Ramos (cell line): ENCODE results near the gene MVP.
"Not testable (repeated sequence)": the region's sequence is repeated elsewhere in the genome, so short reads cannot be mapped to it uniquely, and the experiment has no call there.

Experiments used
- in situ Hi-C: fragments of 300-500 bp; cut with MboI; formaldehyde crosslinking; loops from one replicate; pipeline ENCODE4 v1.14.3; 2022; ENCODE audit warnings: low sequenced_read_pairs; ENCODE audit not compliant: unreplicated experiment

Gene MVP

DNA sequence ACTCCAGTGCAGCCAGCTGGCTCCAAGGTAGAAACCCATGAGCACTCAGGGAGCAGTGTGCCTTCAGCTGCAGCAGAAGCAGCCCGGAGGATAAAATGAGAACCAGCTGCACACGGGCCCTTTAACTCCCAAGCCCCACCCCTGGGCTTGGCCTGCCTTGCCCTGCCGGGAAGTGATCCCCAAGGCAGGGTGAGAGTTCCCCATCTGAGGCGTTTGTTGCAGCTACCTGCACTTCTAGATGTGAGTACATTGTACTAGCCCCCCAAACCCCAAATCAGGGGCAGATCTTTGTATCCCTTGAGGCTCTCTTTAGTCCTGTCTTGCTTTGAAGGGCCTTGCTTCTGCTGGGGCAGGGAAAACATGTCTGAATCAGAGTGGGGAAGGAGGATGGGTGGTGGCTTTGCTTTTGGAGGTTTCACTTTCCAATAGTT is at the start of gene MVP:
MVP (plus strand) TSS at position 192 of the 431 bp plus-strand sequence. CDS start 10,088 bp downstream, outside the sequence.
- in situ Hi-C loops: loop anchor here (25.0 kb wide), 1 partner anchor 567 kb away; the partner anchor contains the start of genes SEPTIN1 and ZNF48

DNA sequence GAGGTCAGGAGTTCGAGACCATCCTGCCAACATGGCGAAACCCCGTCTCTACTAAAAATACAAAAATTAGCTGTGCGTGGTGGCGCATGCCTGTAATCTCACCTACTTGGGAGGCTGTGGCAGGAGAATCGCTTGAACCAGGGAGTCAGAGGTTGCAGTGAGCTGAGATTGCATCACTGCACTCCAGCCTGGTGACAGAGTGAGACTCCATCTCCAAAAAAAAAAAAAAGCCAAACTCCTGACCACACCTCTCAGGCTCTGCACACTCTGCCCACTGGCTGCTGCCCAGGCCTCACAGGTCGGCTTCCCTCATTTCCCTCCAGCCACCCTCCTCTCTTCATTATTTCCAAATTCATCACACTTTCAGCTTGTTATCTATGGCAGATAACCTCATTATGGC is 47.9 kb upstream of the MVP start:
- in situ Hi-C loops: not testable (repeated sequence)

- in situ Hi-C loops: no loop called here
These were observed 45.5 kb upstream of the MVP start for GRCh38 chr16:29774730-29775129.

DNA sequence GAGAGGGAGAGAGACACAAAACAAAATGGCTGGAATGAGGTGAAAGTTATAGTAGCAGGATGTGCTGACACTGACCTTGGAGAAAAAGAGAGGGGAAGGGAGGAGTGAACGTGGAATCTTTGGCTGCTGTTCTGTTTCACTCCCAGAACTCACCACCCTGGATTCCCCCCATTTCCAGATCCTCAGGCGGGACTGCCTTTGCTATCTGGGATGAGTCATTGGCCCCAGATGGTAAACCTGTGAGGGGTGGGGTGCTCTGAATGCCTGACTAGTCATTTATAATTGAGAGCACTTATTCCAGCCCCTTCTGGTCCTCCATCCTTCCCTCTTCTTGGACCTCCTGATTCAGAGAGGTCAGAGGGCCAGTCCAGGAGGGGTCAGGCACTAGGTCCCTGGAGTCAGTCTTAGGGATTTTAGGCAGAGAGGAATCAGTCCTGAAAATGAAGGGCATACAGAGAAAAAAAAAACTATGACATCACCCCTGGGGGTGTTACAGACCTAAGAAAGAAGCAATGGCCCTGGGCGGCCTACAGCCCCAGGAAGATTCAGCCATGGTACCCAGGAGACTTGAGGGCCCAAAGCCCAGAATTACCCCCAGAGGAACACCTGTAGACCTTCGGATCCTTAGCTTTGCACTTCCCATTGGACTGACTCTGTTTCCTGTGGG is 44.4 kb upstream of the MVP start:
- in situ Hi-C loops: no loop called here

GRCh38 chr16:29777576-29778350 is 42.5 kb upstream of the MVP start, which contains the start of gene ZG16:
Gene ZG16 (plus strand): TSS chr16:29778256. CDS start chr16:29779267, 1,011 bp downstream.
- in situ Hi-C loops: no loop called here

DNA sequence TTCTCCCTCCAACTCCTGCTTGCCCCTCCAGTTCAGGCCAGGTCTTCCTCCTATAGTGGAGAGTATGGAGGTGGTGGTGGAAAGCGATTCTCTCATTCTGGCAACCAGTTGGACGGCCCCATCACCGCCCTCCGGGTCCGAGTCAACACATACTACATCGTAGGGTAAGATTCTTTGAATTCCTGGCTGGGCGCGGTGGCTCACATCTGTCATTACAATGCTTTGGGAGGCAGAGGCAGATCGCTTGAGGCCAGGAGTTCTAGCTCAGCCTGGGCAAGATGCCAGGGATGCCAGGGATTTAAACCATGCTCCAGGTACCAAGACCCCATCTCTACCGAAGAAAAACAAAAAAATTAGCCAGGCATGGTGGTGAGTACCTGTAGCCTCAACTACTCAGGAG is 40.8 kb upstream of the MVP start:
- in situ Hi-C loops: no loop called here

DNA sequence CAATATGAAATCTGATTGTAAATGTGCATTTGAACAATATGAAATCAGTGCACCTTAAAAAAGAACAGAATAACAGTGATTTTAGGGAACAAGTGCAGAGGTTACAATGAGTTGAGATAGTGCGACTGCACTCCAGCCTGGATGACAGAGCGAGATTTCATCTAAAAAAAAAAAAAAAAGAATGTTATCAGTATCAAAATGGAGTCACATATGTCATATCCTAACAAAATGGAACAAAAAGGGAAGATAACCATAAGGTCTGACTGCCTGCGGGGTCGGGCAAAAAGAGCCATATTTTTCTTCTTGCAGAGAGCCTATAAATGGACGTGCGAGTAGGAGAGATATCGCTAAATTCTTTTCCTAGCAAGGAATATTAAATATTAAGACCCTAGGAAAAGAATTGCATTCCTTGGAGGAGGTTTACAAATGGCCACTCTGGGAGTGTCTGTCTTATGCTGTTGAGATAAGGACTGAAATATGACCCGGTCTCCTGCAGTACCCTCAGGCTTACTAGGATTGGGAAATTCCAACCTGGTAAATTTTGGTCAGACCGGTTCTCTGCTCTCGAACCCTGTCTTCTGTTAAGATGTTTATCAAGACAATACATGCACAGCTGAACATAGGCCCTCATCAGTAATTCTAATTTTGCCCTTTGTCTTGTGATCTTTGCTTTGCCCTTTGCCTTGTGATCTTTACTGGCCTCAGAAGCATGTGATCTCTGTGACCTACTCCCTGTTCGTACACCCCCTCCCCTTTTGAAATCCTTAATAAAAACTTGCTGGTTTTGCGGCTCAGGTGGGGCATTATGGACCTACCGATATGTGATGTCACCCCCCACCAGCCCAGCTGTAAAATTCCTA is 36.9 kb upstream of the MVP start:
- in situ Hi-C loops: loop anchor here (10.0 kb wide), 1 partner anchor 79 kb away; no protein-coding TSS in a partner anchor

DNA sequence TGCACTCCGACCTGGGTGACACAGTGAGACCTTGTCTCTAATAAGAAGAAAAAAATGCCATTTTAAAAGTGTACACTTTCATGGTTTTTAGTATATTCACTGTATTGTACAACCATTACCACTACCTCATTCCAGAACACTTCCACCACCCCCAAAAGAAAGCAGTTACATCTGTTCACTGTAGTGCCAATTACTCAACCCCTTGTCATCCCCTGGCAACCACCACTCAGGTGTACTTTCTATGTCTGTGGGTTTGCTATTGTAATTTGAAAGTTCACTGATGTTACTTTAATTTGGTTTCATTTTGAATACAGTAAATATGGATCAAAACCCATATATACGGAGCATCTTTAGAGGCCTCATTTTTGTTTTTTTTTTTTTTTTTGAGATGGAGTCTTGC is 36.1 kb upstream of the MVP start:
- in situ Hi-C loops: loop anchor here (10.0 kb wide), 1 partner anchor 79 kb away; no protein-coding TSS in a partner anchor

- in situ Hi-C loops: loop anchor here (10.0 kb wide), 1 partner anchor 80 kb away; no protein-coding TSS in a partner anchor
These were observed 35.3 kb upstream of the MVP start for GRCh38 chr16:29784901-29785500.

DNA sequence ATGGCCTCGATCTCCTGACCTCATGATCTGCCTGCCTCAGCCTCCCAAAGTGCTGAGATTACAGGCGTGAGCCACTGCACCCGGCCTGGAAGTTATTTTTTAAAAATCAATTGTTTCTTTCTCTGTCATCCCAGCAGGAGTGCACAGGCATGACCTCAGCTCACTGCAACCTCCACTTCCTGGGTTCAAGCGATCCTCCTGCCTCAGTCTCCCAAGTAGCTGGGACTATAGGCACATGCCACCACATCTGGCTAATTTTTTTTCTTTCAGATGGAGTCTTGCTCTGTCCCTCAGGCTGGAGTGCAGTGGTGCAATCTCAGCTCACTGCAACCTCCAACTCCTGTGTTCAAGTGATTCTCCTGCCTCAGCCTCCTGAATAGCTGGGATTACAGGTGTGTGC is 33.1 kb upstream of the MVP start:
- in situ Hi-C loops: loop anchor here (10.0 kb wide), 1 partner anchor 82 kb away; no protein-coding TSS in a partner anchor

DNA sequence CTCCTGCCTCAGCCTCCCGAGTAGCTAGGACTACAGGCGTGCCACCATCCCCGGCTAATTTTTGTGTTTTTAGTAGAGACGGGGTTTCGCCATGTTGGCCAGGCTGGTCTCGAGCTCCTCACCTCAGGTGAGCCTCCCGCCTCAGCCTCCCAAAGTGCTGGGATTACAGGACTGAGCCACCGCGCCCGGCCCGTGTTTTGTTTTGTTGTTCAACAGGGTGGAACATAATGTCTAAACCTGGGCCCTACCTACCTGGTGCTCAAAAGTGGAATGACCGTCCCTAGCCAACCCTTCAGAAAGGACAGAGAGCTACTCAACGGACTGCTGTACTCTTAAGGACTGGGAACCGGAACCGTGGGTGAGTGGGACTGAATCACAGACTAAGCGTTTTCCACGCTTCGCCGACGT is 30.5 kb upstream of the MVP start:
- in situ Hi-C loops: loop anchor here (10.0 kb wide), 1 partner anchor 85 kb away; no protein-coding TSS in a partner anchor

- in situ Hi-C loops: no loop called here
These were observed 29.9 kb upstream of the MVP start, which contains the start of gene KIF22 for GRCh38 chr16:29790183-29790948. Gene KIF22 (plus strand): TSS chr16:29790751. CDS start chr16:29790760, 9 bp downstream.

DNA sequence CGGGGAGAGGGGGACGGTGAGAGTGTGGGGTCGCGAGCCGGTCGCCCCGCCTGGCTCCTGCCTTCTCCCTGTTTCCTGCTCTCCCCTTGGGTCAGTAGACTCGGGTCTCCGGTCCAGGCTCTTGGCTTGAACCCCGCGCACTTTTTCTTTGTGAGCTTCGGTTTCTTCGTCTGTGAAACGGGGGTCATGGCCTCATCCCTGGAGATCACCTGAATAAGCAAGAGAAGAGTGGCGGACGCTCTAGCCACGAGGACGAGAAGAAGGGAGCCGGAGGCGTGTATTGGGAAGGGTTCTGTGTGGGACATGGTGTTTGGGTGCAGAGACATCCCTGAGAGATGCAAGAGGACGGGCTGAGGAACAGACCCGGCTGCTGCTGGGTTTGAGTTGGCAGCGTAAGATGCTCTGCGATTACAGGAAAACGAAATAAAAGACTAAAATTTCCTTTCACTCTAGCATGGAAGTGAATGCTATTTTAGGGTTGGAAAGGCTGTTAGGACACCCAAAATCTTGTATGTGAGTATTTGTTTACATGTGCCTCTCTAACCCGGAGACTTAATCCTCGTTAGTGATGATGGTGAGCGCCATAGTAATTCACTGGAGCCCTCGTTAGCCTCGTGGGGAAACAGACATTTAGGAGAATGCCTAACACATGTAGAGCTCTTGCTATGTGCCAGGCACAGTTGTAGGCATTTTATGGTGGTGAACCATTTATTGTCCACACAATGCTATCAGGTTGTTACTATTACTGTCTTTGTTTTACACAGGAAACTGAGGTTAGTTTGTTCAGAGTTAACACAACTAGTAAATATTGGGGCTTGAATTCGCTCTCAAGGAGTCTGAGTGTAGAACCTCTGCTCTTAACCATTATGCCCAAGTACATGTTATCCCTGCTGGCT is 29.1 kb upstream of the MVP start:
- in situ Hi-C loops: no loop called here

- in situ Hi-C loops: no loop called here
These were observed 28.1 kb upstream of the MVP start for GRCh38 chr16:29791845-29792807.

DNA sequence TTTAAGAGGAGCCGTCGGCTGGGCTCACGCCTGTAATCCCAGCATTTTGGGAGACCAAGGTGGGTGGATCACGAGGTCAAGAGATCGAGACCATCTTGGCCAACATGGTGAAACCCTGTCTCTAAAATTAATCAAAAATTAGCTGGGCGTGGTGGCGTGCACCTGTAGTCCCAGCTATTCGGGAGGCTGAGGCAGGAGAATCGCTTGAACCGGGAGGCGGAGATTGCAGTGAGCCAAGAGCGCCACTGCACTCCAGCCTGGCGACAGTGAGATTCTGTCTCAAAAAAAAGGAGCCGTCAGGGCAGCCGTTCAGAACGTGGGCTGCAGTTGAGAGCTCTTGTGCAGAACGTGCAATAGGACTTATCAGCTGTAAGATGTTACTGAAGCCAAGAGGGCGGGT is 27.1 kb upstream of the MVP start:
- in situ Hi-C loops: not testable (repeated sequence)

DNA sequence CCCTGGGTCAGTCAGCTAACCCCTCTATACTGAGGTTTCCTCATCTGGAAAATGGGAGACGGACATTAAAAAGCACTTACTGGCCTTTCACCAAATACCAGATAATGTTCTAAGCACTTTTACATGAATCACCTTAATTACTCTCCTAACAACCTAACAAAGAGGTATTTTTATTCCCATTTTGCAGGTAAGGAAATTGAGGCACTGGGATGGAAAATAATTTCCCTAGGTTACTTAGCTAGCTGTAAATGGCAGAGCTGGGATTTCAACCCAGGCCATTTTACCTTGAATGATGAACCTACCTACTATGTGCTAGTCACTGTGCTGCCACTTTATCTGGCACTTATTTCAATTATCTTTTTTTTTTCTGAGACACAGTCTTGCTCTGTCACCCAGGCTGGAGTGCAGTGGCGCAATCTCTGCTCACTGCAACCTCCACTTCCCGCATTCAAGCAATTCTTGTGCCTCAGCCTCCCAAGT is 26.0 kb upstream of the MVP start:
- in situ Hi-C loops: no loop called here
